Fibroblast of lung (primary cell): Measurements from ENCODE around the gene P3R3URF. TPM values are rescaled to one million over a fixed set of nuclear protein-coding genes. Genes with fewer than 3 reads are reported as not detected.

ENCODE experiments used
- DNase-seq, 2 donors: peaks; one replicate each; pipeline versions ENCODE4 v3.0.0 to v3.0.0-alpha.2; 2010; ENCODE audit warnings: low read depth in 2 of 2
- H2AFZ ChIP-seq: 2 replicates; pipeline ENCODE4 v1.5.1; 2012; ENCODE audit warnings: low read length, control low read depth, inconsistent platforms
- H3K27ac ChIP-seq: 2 replicates; pipeline ENCODE4 v1.5.1; 2011; ENCODE audit warnings: low read length, control low read depth; ENCODE audit not compliant: insufficient read depth
- H3K27me3 ChIP-seq: 2 replicates; pipeline ENCODE4 v1.5.1; 2011; ENCODE audit warnings: mild to moderate bottlenecking, low read length; ENCODE audit not compliant: control insufficient read depth, insufficient read depth
- H3K36me3 ChIP-seq: 2 replicates; pipeline ENCODE4 v1.5.1; 2011; ENCODE audit warnings: low read length; ENCODE audit not compliant: control insufficient read depth, insufficient read depth
- H3K4me1 ChIP-seq: 2 replicates; pipeline ENCODE4 v1.5.1; 2011; ENCODE audit warnings: low read length; ENCODE audit not compliant: control insufficient read depth, insufficient read depth; ENCODE audit errors: extremely low read depth
- H3K4me2 ChIP-seq: 2 replicates; pipeline ENCODE4 v1.5.1; 2011; ENCODE audit warnings: low read length, control low read depth; ENCODE audit not compliant: insufficient read depth; ENCODE audit errors: extremely low read depth
- H3K4me3 ChIP-seq, 4 experiments: fragments of 200-600 bp in 1 of 4; sonication (generic) in 1 of 4; replicated peaks in 1 of 4; 2 replicates each; pipeline ENCODE4 v1.5.1; 2011 to 2016; ENCODE audit warnings: low read length in 4 of 4, low read depth in 3 of 4, mild to moderate bottlenecking in 3 of 4, control low read depth in 2 of 4, inconsistent platforms in 1 of 4, mixed read lengths in 1 of 4; ENCODE audit not compliant: insufficient read depth in 1 of 4; ENCODE audit errors: control extremely low read depth in 1 of 4
- H3K79me2 ChIP-seq: 2 replicates; pipeline ENCODE4 v1.5.1; 2012; ENCODE audit warnings: mild to moderate bottlenecking, low read length, inconsistent platforms; ENCODE audit not compliant: control insufficient read depth, insufficient read depth
- H3K9ac ChIP-seq: 2 replicates; pipeline ENCODE4 v1.5.1; 2011; ENCODE audit warnings: mild to moderate bottlenecking, low read length, control low read depth; ENCODE audit not compliant: insufficient read depth
- H3K9me3 ChIP-seq: 2 replicates; pipeline ENCODE4 v1.5.1; 2012; ENCODE audit warnings: low read depth, low read length; ENCODE audit not compliant: control insufficient read depth, insufficient read depth
- H4K20me1 ChIP-seq: 2 replicates; pipeline ENCODE4 v1.5.1; 2011; ENCODE audit warnings: low read length; ENCODE audit not compliant: control insufficient read depth, insufficient read depth; ENCODE audit errors: extremely low read depth
- EZH2 ChIP-seq: IDR thresholded peaks from 2 replicates; pipeline ENCODE4 v1.5.1; 2012; ENCODE audit warnings: low read length, control low read depth, mild to moderate bottlenecking; ENCODE audit errors: missing control alignments
- polyA plus RNA-seq, 2 donors: library from polyadenylated mRNA; depleted of rRNA in 1 of 2; stranded (reverse) in 1 of 2; unstranded in 1 of 2; fragments of >200 nt; gene quantifications; 2 replicates each; pipeline ENCODE4 v1.2.1, GENCODE V29; 2011 to 2012; ENCODE audit warnings: missing spikeins in 1 of 2
- total RNA-seq: library from RNA; depleted of rRNA; stranded (reverse); fragments of >200 nt; gene quantifications from 2 replicates; pipeline ENCODE4 v1.2.1, GENCODE V29; 2014
- TF ChIP-seq, protein P1 (sequence below), 2 donors: IDR thresholded peaks in 1 of 2; conservative IDR thresholded peaks in 1 of 2; 1 replicate in 1 of 2; 2 replicates in 1 of 2; pipeline ENCODE4 v1.5.1; 2011 to 2012; ENCODE audit warnings: low read length in 2 of 2, control low read depth in 1 of 2, inconsistent platforms in 1 of 2, low read depth in 1 of 2, mild to moderate bottlenecking in 1 of 2

Gene P3R3URF
- total and polyA plus RNA-seq, 2 donors (not counting 1 experiment from before 2014, with no cell fraction given): not detected

DNA sequence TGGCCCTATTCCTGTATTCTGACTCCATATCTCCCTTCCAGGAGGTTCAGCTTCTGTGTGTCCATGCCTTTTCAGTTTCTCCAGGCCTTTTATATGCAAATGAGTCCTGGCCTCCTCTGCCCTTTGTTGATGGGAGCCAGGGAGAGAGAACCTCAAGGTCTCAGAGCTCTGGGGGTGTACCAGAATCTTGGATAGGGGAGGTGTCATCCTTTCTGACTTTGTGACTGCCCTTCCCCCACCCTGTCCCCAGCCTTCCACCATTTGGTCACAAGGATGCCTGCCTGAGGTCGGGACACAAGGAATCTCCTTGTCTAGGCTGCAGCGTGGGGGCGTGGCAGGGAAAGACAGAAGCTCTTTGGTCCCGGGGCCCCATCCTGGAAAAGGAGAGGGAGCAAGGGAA, 45.5 kb upstream of the P3R3URF start:
- no peak overlapping the region for H3K9ac ChIP-seq

DNA sequence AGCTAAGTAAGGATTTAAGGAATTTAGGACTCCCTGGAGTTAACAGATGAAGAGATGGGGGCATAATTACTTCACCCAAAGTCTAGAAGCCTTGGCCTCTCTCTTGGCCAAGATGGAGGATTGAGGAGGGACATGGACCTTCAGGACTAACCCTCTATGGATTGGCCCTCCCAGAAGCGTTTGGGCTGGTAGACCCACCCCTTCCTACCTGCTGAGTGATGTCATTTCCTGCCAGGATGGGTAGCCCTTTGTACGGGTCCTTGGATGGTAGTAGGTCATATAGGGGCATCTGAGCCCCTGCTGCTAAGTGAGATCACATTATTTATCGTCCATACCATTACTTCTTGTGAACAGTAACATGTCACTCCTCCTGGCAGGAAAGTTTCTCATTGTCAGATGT, 44.5 kb upstream of the P3R3URF start:
- Histone ChIP-seq H4K20me1 (no peaks in the 10 kb centered on the region), H3K4me3 (no peak overlapping the region), H3K27ac (no peak overlapping the region), H2AFZ (no peak overlapping the region), H3K4me2 (no peak overlapping the region), H3K36me3 (no peaks in the 10 kb centered on the region), H3K9me3 (no peaks in the 10 kb centered on the region), H3K9ac (no peak overlapping the region), H3K79me2 (no peaks in the 10 kb centered on the region), H3K27me3 (no peaks in the 10 kb centered on the region), H3K4me1 (no peaks in the 10 kb centered on the region)
- DNase-seq: no peak
- no peak for TF ChIP-seq EZH2
- TF ChIP-seq, protein P1, sequence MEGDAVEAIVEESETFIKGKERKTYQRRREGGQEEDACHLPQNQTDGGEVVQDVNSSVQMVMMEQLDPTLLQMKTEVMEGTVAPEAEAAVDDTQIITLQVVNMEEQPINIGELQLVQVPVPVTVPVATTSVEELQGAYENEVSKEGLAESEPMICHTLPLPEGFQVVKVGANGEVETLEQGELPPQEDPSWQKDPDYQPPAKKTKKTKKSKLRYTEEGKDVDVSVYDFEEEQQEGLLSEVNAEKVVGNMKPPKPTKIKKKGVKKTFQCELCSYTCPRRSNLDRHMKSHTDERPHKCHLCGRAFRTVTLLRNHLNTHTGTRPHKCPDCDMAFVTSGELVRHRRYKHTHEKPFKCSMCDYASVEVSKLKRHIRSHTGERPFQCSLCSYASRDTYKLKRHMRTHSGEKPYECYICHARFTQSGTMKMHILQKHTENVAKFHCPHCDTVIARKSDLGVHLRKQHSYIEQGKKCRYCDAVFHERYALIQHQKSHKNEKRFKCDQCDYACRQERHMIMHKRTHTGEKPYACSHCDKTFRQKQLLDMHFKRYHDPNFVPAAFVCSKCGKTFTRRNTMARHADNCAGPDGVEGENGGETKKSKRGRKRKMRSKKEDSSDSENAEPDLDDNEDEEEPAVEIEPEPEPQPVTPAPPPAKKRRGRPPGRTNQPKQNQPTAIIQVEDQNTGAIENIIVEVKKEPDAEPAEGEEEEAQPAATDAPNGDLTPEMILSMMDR (conservative IDR thresholded peaks at IDR 0.05 in 1 of 2, IDR thresholded peaks at IDR 0.05 in 1 of 2; ENCODE audit: low read depth in 1 of 2, low read length in 2 of 2): no peak

More for the DNA sequence above, 45.5 kb upstream of the P3R3URF start:
- Histone ChIP-seq H3K4me3 (no peak overlapping the region), H4K20me1 (no peaks in the 10 kb centered on the region), H3K27ac (no peak overlapping the region), H3K79me2 (no peaks in the 10 kb centered on the region), H3K27me3 (no peaks in the 10 kb centered on the region), H2AFZ (no peak overlapping the region), H3K9me3 (no peaks in the 10 kb centered on the region), H3K36me3 (no peaks in the 10 kb centered on the region), H3K4me1 (no peaks in the 10 kb centered on the region), H3K4me2 (no peak overlapping the region)
- no peak for DNase-seq
- no peak for TF ChIP-seq EZH2
- TF ChIP-seq, protein P1 (conservative IDR thresholded peaks at IDR 0.05 in 1 of 2, IDR thresholded peaks at IDR 0.05 in 1 of 2; ENCODE audit: low read depth in 1 of 2, low read length in 2 of 2): no peak

DNA sequence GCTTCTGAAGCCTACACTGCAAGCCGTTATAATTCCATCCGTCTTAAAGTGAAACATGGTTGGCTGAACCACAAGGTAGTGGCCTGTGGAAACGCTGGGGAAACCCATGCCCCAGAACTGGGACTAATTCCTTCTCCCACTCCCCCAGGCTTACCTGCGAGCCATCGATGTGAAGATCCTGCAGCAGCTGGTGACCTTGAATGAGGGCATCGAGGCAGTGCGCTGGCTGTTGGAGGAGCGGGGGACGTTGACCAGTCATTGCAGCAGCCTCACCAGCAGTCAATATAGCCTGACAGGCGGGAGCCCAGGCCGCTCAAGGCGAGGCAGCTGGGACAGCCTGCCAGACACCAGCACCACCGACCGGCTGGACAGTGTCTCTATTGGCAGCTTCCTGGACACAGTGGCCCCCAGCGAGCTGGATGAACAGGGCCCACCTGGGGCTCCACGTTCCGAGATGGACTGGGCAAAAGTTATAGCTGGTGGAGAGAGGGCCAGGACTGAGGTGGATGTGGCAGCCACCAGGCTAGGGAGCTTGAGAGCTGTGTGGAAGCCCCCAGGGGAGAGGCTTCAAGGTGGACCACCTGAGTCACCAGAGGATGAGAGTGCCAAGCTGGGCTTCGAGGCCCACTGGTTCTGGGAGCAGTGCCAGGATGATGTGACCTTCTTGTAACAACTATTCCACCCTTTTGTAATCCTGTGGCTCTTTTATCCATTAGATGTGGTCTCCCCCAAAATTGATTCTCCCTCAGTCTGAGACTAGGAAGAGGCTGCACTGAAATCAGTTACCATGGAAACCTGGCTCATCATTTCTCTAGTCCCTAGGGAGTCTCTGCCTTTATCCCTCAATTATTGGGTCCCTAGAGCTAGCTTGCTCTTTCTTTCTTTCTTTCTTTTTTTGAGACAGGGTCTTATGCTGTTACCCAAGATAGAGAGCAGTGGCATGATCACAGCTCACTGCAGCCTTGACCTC, 43.5 kb upstream of the P3R3URF start:
- TF ChIP-seq, protein P1 (conservative IDR thresholded peaks at IDR 0.05 in 1 of 2, IDR thresholded peaks at IDR 0.05 in 1 of 2; ENCODE audit: low read depth in 1 of 2, low read length in 2 of 2): no peak
- no peak for TF ChIP-seq EZH2
- Histone ChIP-seq H3K4me2 (no peak overlapping the region), H3K27ac (no peak overlapping the region), H3K9ac (no peak overlapping the region), H3K9me3 (no peaks in the 10 kb centered on the region), H3K27me3 (no peaks in the 10 kb centered on the region), H3K79me2 (no peaks in the 10 kb centered on the region), H2AFZ (no peak overlapping the region), H3K4me3 (no peak overlapping the region), H3K4me1 (no peaks in the 10 kb centered on the region), H3K36me3 (no peaks in the 10 kb centered on the region), H4K20me1 (no peaks in the 10 kb centered on the region)
- DNase-seq: no peak
